NCI-H510A (cell line): Measurements from ENCODE around the gene PTCH1.
A peak's percentile ranks its signal among the peaks of the same experiment; 100 is the strongest.

ENCODE experiments used
- DNase-seq: peaks from one replicate; lab custom pipeline; 2025; lab: John Stamatoyannopoulos, UW

The PTCH1 gene

DNA sequence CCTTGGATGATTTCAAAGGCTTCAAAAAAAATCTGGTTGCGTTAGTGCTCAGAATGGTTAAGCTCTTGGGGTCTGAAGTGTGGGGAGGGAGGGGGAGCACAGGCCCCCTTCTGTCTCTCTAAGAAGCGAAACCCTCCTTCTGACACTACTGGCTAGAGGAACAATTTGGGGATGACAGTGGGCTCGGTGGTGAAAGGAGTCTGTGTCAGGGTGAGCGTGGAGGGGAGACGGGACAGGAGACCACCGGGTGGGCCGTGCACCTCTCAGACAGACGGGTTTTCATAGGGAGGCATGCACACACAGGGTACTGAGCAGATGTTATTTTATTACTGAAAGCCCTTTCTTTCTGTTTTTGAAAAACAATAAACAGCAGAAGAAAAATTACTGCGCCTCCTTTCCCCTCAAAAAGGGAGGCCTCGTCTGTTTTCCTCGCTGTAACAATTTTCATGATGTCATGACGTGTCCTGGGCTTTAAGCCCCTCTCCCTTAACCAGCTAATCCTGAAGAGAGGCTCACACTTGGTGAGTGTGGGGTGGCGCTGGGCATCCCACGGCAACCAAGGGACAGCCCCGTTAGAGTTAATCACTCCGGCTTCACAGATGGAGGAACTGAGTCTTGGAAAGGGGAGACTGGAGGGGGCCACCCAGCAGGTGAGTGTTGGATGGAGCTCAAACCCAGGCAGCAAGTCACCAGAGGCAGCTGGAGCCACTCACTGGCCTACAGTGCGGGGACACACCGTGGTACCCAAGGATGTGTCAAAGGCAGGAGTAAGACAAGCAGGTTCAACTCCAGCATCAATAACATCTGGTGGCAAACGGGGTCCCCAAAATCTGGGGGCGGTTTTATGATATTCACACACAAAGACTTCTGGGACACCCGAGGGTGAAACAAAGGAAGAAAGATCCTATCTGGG lies 53.4 kb downstream of the PTCH1 start:
- DNase-seq, result no peak

- peak; percentile 68 for DNase-seq
Measured at GRCh38 chr9:95462249-95463147, 54.3 kb downstream of the PTCH1 start.

DNA sequence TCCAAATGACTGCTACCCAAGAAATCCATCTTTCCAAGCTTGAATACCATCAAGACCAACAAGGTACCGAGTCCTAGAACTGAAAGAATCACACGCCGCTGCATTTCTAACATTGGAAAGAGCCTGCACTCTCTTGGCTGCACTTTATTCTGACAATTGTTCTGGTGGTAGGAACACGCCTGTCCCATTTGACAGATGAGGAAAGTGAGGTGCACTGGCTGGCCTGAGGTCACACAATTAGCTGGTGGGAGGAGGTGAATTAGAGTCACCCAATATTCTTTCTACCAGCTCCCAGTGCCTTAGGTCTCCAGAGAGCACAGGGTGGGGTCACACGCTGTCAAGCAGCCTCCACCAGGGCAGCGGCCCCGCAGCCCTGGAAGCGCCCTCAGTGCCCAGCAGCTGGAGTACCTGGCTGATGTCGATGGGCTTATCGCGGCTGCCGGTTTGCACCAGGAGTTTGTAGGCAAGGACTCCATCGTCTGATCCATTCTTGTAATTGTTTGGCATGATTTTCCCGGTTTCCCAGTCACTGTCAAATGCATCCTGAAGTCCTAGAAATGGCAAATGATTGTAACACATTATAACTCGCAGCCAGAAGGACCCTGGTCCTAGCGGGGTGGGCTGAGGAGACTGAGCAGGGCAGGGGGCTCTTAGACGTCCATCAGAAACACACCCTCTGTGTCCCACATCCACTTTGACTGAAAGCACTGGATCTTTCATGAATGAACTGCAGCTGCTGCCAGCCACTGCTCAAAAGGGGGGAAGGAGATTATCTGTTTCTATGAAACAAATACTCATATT lies 55.1 kb downstream of the PTCH1 start:
- DNase-seq, result no peak

GRCh38 chr9:95460518-95461164 lies 56.1 kb downstream of the PTCH1 start:
- DNase-seq, result no peak

GRCh38 chr9:95459851-95460517 lies 56.8 kb downstream of the PTCH1 start:
- no peak for DNase-seq

DNA sequence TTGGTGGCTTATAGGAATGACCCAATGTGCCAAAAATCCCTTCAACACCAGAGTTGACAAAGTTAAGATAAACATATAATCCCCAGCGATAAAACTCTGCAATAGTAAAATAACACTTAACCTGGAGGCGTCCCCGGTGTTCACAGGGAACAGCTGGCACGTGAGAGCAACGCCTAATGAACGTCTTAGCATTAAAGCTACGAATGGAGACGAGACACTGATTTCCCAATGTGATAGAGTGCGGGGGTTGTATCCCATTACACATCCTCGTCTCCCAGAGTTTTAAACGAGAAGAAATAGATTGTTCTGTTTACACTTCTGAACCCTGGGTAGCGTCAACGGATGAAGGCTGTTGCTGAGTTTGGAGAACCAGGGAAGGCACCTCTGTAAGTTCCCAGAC lies 57.6 kb downstream of the PTCH1 start:
- DNase-seq, result no peak

GRCh38 chr9:95458666-95459065 lies 58.1 kb downstream of the PTCH1 start:
- no peak for DNase-seq

DNA sequence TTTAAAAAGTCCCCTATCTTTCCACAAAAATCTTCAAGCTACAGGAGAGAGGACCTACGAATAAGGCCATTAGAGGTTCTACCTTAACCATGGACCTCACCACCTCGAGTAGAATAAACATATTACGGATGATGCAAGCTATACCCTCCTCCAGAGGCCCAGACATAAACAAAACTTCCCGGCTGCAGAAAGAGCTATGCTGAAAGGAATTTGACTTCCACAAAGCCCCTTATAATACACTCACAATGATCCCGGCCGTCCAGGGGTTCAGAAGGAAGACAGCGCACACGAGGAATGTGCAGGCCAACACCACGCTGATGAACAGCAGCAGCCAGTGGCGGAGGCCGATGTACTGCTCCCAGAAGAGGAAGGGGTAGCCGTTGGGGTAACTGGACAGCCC lies 59.0 kb downstream of the PTCH1 start:
- no peak for DNase-seq

DNA sequence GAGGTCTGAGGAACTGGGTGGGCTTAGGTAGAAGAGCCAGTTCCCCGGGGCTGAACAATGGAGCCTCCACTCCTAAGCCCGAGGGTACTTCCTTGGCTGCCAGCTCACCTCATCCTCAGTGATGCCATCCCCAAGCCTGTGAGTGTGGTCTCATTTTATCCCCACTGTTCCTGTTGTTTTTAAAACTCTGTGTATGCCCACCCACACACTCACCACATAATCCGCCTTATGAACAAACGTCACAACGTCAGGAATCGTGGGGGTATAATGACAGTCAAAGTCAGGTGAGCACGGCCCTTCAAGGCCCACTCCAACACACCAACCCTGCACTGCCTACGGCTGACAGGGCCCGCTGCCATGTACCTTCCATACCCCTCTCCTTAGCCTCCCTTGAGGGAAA lies 61.1 kb downstream of the PTCH1 start:
- DNase-seq, result no peak

- no peak for DNase-seq
Measured at GRCh38 chr9:95452176-95452575, 64.6 kb downstream of the PTCH1 start.

- no peak for DNase-seq
Measured at GRCh38 chr9:95451065-95451426, 65.7 kb downstream of the PTCH1 start.

DNA sequence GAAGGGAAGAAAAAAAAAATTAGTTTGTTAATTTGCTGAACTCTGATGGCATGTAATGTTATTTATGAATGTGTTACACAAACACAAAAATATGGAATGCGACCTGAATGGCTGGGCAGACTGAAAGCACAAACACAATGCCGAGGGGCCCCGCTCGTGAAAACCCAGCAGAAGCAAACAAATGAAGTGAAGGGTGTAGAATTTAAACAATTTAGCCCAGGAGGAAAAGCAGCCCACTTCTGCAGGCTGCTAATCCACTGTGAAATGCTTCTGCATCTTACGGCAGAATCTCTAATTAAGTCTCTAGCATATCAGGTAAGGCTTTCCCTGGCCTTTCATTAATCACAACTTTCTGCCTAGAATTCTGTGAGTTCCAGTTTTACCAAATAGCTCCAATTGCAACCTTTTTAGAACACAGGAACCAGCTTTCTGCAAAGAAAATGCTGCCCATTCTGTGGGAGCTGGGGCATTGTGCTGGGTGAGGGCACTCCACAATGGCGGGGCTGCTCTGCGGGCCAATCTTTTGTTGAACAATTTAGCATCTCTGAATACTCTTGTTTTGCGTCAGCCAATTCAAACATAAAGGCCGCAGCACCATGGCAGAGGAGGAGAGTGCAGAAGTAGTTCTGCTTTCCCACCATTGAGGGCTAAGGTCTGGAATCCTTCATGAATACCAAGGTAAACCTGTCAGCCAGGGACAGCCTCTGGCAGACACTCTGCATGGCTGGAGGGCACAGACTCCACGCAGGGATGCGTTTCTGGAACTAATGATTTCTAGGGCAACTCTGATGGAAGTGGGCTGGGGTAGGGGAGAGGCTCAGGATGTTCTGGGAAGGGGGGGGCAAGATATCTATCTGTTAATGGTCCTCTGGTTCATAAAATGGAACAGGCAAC lies 66.4 kb downstream of the PTCH1 start:
- DNase-seq, result no peak

- no peak for DNase-seq
Measured at GRCh38 chr9:95449016-95449415, 67.8 kb downstream of the PTCH1 start.

- no peak for DNase-seq
Measured at GRCh38 chr9:95447660-95448420, 68.9 kb downstream of the PTCH1 start.

- no peak for DNase-seq
Measured at GRCh38 chr9:95446984-95447383, 69.8 kb downstream of the PTCH1 start.

- DNase-seq, result no peak
Measured at GRCh38 chr9:95446259-95446658, 70.5 kb downstream of the PTCH1 start.

DNA sequence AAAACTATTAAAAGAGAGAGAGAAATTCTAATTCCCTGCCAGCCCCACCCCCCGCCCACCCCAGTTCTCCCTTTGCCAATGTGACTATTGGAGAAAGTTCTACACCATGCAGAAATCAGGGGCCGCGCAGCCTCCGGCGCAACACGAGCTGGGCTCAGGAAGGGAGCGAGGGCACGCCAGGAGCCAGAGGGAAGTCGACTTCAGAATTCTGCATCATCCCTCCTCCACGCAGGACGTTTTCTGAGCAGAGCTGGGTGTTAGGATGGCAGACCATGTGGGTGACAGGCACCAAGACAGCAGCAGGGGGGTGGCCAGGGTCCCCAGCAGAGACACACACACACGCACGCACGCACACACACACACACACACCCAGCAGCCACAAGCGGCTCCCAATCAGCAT lies 72.6 kb downstream of the PTCH1 start:
- no peak for DNase-seq

GRCh38 chr9:95443301-95443700 lies 73.5 kb downstream of the PTCH1 start:
- DNase-seq, result no peak

- DNase-seq, result no peak
Measured at GRCh38 chr9:95441081-95441480, 75.7 kb downstream of the PTCH1 start.
